Peyer's patch (tissue), 4 donors: ENCODE results near the gene SIGLEC12.

Experiments
- POLR2A ChIP-seq, 2 donors: fragments of 450-650 bp; IDR thresholded peaks; one replicate each; pipeline ENCODE4 v1.5.1; 2017; ENCODE audit warnings: antibody characterized with exemption in 2 of 2, mild to moderate bottlenecking in 2 of 2, moderate library complexity in 2 of 2
- TF ChIP-seq, protein P1 (sequence below), 6 experiments: fragments of 450-650 bp in 4 of 6; fragments of 200-600 bp in 2 of 6; sonication (generic) in 1 of 6; IDR thresholded peaks; one replicate each; pipeline ENCODE4 v1.5.1; 2017 to 2019; ENCODE audit warnings: antibody characterized with exemption in 6 of 6, mild to moderate bottlenecking in 3 of 6, moderate library complexity in 1 of 6

DNA sequence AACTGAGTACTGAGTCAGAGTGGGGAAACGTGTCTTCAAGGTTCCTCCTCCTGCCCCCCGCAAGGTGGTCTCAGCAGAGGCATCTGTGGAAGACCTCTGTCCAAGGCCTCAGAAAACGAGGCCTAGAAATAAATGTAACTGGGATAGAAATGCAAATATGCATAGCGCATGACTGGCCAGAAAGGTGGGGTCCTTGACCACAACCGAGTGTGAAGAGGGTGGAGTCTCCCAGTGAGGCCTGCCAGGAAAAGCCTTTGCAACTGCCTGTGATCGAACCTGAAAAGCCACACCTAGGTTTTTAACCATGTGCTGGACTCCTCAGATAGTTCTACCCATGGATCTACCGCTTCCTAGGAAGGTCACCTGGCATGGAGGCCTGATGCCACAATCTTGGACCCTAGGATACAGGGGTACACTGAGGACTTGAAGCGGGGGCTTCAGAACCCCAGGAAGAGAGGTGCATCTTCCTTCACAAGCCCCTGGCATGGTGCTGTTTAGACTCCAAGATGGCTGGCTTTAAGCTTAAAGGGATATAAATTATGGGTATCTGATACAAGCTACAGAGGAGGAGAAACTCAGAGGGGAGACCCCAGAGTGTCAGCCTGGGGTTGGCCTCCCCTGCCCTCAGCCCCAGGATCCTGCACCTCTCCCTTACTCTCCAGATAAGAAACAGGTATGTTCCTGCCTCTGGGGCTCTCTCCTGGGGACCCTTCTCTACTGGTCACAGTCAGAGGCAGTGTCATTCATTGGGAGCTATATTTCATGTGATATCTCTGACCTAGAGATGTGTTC, 48.1 kb upstream of the SIGLEC12 start:
- TF ChIP-seq, protein P1, sequence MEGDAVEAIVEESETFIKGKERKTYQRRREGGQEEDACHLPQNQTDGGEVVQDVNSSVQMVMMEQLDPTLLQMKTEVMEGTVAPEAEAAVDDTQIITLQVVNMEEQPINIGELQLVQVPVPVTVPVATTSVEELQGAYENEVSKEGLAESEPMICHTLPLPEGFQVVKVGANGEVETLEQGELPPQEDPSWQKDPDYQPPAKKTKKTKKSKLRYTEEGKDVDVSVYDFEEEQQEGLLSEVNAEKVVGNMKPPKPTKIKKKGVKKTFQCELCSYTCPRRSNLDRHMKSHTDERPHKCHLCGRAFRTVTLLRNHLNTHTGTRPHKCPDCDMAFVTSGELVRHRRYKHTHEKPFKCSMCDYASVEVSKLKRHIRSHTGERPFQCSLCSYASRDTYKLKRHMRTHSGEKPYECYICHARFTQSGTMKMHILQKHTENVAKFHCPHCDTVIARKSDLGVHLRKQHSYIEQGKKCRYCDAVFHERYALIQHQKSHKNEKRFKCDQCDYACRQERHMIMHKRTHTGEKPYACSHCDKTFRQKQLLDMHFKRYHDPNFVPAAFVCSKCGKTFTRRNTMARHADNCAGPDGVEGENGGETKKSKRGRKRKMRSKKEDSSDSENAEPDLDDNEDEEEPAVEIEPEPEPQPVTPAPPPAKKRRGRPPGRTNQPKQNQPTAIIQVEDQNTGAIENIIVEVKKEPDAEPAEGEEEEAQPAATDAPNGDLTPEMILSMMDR (IDR thresholded peaks at IDR 0.05): no peak
- no peak for TF ChIP-seq POLR2A (IDR thresholded peaks at IDR 0.05)
